Measurements from ENCODE around the gene OR9Q2. TPM values are rescaled to one million over a fixed set of nuclear protein-coding genes. Genes with fewer than 3 reads are reported as not detected.

OR9Q2 gene, protein sequence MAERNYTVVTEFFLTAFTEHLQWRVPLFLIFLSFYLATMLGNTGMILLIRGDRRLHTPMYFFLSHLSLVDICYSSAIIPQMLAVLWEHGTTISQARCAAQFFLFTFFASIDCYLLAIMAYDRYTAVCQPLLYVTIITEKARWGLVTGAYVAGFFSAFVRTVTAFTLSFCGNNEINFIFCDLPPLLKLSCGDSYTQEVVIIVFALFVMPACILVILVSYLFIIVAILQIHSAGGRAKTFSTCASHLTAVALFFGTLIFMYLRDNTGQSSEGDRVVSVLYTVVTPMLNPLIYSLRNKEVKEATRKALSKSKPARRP
- not detected in 2 replicates for total RNA-seq

DNA sequence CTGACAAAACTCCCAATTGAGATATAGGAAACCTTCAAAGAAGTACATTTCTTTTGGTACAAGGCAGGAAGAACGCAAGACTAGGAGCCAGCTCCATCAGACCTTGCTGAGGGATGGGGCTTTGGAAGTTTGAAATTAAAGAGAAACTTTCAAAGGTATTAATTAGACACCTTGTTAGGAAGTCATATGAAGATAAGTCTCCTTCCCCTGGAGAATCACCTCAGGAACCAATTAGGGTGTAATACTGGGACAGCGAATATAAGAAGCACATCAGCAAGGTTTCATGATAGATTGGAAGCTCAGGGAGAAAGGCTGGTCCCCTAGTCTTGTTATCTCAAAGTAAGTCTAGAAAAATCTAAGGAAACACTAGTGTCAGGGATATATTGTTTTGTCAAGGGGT lies at the start of gene OR9Q2:
Gene OR9Q2 (plus strand): TSS at position 301 of the 400 bp plus-strand sequence. CDS start 1,421 bp downstream, outside the sequence.

DNA sequence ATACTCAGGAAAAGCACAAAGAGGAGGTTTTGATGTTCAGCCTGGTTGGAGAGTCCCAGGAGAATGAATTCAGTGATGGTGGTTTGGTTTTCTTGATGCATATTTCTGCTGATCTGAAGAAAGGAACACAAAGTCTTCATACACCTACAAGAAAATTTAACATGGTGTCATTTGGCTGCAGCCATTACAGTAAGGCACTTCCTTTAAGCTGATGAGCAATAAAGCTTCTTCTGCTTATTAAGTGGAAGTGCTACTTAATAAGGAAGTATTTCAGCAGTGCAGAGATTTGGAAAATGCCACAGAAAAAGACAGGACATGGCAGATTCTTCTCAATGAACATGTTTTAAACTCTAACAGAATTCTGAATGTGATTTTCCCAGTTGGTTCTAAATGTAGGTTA lies 15.2 kb downstream of the OR9Q2 start, which contains the start of gene OR1S2:
Gene OR1S2 (minus strand): TSS at position 101 of the 400 bp plus-strand sequence. CDS start 0 bp downstream, at position 101.

DNA sequence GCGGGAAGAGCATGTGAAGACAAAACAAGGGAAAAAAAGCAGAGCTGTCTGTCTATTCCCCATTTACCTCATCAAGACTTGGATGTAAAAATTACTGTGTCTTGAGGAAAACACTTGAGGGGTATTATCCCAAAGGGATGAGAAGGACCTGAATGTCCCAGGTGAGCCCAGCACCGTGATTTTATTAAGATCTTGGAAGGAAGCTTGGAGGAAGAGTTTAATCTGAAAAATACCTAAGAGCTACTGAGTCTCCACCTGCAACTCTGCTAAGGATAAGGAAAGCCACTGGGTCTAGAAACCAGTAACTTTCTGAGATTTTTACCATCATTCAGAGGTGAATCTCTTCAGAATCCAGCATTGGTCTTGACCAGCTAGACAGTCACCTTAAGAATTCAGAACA lies 23.6 kb downstream of the OR9Q2 start, which contains the start of gene OR1S1:
Gene OR1S1 (plus strand): TSS at position 301 of the 400 bp plus-strand sequence.

Other genes starting within 250 kb of the OR9Q2 start
- not detected in 2 replicates for gene OR9Q1, start 165.2 kb upstream of the OR9Q2 start, total RNA-seq
- gene OR6Q1, start 158.1 kb upstream of the OR9Q2 start, total RNA-seq, result not detected in 2 replicates
- not detected in 2 replicates for gene OR9I1, start 63.5 kb upstream of the OR9Q2 start, total RNA-seq
- gene OR1S2, start 15.1 kb downstream of the OR9Q2 start, total RNA-seq, result not detected in 2 replicates
- gene OR1S1, start 23.6 kb downstream of the OR9Q2 start, total RNA-seq, result not detected in 2 replicates
- gene OR10Q1, start 39.8 kb downstream of the OR9Q2 start, total RNA-seq, result not detected in 2 replicates
- gene OR10W1, start 79.2 kb downstream of the OR9Q2 start, total RNA-seq, result not detected in 2 replicates
- gene OR5B17, start 170.0 kb downstream of the OR9Q2 start, total RNA-seq, result not detected in 2 replicates
- not detected in 2 replicates for gene OR5B3, start 217.8 kb downstream of the OR9Q2 start, total RNA-seq
- gene OR5B2, start 239.1 kb downstream of the OR9Q2 start, total RNA-seq, result not detected in 2 replicates